ENCODE data around the gene ABCG2. TPM values are rescaled to one million over a fixed set of nuclear protein-coding genes. Genes with fewer than 3 reads are reported as not detected.
"Not testable (repeated sequence)": the region's sequence is repeated elsewhere in the genome, so short reads cannot be mapped to it uniquely, and the experiment has no call there.

Gene ABCG2
- total and polyA plus RNA-seq, 8 donors, result 0.25 to 17.8 (median 0.96) TPM; not detected in 2

DNA sequence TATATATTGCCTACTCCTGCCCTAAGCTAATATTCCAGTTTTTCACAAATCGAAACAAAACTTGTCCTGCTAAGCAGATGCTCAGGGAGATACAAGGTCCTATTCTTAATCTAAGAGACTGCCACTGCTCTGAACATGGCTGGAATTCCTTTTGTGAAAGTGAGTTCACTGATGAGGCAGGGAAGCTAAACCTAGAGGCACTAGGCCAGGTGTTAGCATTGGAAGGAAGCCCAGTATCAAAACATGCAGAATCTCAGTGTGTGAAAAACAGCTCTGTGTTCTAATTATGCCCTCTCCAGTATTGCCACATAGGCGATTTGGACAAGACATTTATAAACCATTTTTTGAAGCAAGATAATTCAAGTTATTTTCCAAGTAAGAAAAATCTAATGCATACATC lies 47.6 kb downstream of the ABCG2 start:
- TF ChIP-seq, protein P1, sequence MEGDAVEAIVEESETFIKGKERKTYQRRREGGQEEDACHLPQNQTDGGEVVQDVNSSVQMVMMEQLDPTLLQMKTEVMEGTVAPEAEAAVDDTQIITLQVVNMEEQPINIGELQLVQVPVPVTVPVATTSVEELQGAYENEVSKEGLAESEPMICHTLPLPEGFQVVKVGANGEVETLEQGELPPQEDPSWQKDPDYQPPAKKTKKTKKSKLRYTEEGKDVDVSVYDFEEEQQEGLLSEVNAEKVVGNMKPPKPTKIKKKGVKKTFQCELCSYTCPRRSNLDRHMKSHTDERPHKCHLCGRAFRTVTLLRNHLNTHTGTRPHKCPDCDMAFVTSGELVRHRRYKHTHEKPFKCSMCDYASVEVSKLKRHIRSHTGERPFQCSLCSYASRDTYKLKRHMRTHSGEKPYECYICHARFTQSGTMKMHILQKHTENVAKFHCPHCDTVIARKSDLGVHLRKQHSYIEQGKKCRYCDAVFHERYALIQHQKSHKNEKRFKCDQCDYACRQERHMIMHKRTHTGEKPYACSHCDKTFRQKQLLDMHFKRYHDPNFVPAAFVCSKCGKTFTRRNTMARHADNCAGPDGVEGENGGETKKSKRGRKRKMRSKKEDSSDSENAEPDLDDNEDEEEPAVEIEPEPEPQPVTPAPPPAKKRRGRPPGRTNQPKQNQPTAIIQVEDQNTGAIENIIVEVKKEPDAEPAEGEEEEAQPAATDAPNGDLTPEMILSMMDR (IDR thresholded peaks at IDR 0.05), result no peak
- TF ChIP-seq EP300 (IDR thresholded peaks at IDR 0.05), result no peak
- TF ChIP-seq POLR2AphosphoS5 (IDR thresholded peaks at IDR 0.05), result no peak
- no peak for TF ChIP-seq POLR2A (IDR thresholded peaks at IDR 0.05)
- intact Hi-C loops (cut with DNase I; ENCODE audit: low total_unique reads), result no loop called here
- H3K27ac ChIP-seq, result no peak overlapping the region

DNA sequence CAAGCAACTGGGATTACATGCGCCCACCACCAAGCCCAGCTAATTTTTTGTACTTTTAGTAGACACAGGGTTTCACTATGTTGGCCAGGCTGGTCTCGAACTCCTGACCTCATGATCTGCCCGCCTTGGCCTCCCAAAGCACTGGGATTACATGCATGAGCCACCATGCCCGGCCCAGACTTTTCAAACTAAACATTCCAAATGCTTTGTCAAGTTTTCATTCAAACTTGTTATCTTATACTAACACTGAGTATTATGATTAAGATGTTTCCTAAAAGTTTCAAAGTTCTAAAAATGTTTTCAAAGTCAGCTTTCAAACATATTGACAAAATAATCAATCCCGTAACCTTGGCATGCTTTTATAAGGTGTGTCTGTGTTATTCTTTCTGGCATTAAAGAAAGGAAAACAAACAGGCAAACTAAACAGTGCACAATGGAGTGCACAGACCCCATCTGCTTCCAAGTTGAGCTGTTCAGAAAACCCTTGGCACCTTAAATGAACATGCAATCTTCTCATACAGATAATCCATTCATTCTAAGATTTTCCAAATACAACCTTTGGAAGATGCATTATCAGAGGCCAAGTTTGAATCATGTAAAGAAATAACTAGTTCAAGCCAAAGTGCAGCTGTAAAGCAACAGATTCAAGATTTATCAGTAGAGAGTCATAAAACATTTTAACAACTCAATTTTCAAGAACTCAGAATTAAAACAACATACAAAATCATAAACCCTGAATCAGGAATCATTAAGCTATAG lies 49.1 kb downstream of the ABCG2 start:
- WGBS, 5 donors, result 33 to 63% (median 50%) methylated on average over 5 of the region's 5 CpGs
- TF ChIP-seq, protein P1 (IDR thresholded peaks at IDR 0.05), result no peak
- TF ChIP-seq POLR2AphosphoS5 (IDR thresholded peaks at IDR 0.05), result no peak
- TF ChIP-seq POLR2A (IDR thresholded peaks at IDR 0.05), result no peak
- no peak for TF ChIP-seq EP300 (IDR thresholded peaks at IDR 0.05)
- no peak overlapping the region for H3K4me3 ChIP-seq
- H3K4me1 ChIP-seq, result peaks cover 9 to 54% (median 23%) of the 10 kb centered on the region in 4 donors
- DNase-seq, result peak in 1 of 2 donors; percentile 28
- no peaks in the 10 kb centered on the region for H3K27me3 ChIP-seq
- intact Hi-C loops (cut with DNase I; ENCODE audit: low total_unique reads), result no loop called here
- no peaks in the 10 kb centered on the region for H3K36me3 ChIP-seq
- H3K9me3 ChIP-seq, result no peaks in the 10 kb centered on the region
- H3K27ac ChIP-seq, result no peak overlapping the region

More for the DNA sequence above, 47.6 kb downstream of the ABCG2 start:
- Histone ChIP-seq H3K27me3 (no peaks in the 10 kb centered on the region), H3K9me3 (no peaks in the 10 kb centered on the region), H3K4me3 (no peak overlapping the region), H3K4me1 (peaks cover 9 to 54% (median 23%) of the 10 kb centered on the region in 4 donors), H3K36me3 (no peaks in the 10 kb centered on the region)
- no peak for DNase-seq
- 37 to 65% (median 49%) methylated on average over 2 of the region's 2 CpGs for WGBS, 5 donors

DNA sequence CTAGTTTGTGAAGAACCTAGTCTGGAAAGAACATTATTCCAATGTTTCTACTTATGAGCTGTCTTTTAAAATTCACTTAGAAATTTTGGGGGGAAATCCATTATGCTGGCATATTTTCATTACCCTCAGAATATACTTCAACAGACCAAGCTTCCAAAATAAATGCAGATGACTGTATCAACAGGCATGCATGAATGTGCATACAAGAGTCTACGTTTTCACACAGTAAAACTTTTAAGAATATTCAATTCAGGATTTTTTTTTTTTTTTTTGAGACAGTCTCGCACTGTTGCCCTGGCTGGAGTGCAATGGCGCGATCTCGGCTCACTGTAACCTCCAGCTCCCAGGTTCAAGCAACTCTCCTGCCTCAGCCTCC lies 49.7 kb downstream of the ABCG2 start:
- TF ChIP-seq POLR2AphosphoS5 (IDR thresholded peaks at IDR 0.05) (no peak), EP300 (IDR thresholded peaks at IDR 0.05) (no peak), POLR2A (IDR thresholded peaks at IDR 0.05) (no peak)
- TF ChIP-seq, protein P1 (IDR thresholded peaks at IDR 0.05), result no peak
- Histone ChIP-seq H3K36me3 (no peaks in the 10 kb centered on the region), H3K4me3 (no peak overlapping the region), H3K4me1 (peaks cover 9 to 54% (median 23%) of the 10 kb centered on the region in 4 donors), H3K27ac (no peak overlapping the region), H3K27me3 (no peaks in the 10 kb centered on the region), H3K9me3 (no peaks in the 10 kb centered on the region)
- 85 to 96% (median 92%) methylated on average over 5 of the region's 5 CpGs for WGBS, 5 donors
- intact Hi-C loops (cut with DNase I; ENCODE audit: low total_unique reads), result no loop called here
- no peak for DNase-seq

DNA sequence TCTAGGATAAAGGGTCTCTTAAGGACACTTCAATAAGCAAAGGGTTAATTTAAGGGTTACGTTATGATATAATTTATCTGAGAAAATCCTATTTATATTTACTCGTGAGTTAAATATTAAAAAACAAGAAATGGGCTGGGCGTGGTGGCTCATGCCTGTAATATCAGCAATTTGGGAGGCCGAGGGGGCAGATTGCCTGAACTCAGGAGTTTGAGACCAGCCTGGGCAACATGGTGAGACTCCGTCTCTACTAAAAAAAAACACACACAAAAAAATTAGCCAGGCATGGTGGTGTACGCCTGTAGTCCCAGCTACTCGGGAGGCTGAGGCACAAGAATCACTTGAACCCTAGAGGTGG lies 50.4 kb downstream of the ABCG2 start:
- H3K4me3 ChIP-seq; DNase-seq; H3K27ac ChIP-seq; intact Hi-C loops (cut with DNase I; ENCODE audit: low total_unique reads); H3K36me3 ChIP-seq; H3K27me3 ChIP-seq; H3K9me3 ChIP-seq: not testable (repeated sequence)
- WGBS, 5 donors, result 48 to 76% (median 63%) methylated on average over 7 of the region's 7 CpGs
- H3K4me1 ChIP-seq, result peaks cover 9 to 53% (median 23%) of the 10 kb centered on the region in 4 donors
